ENCODE results near the gene INPP5A.

The INPP5A gene

GRCh38 chr10:132774902-132775863 lies 237.6 kb downstream of the INPP5A start:
- Histone ChIP-seq H3K36me3 (replicated peaks in 1 of 2; ENCODE audit: control insufficient read depth in 2 of 2, insufficient read depth in 2 of 2, low read length in 2 of 2) (no peaks in the 10 kb centered on the region), H3K9me3 (replicated peaks in 1 of 2; ENCODE audit: control insufficient read depth in 2 of 2, insufficient read depth in 1 of 2, low read depth in 1 of 2, low read length in 2 of 2) (peaks cover 0 to under 1% of the 10 kb centered on the region in 2 donors), H3K14ac (ENCODE audit: low read length) (no peak overlapping the region), H3K18ac (ENCODE audit: low read length) (peak overlapping the region; percentile 70), H2BK120ac (ENCODE audit: low read depth, low read length) (no peak overlapping the region), H3K27ac (replicated peaks; ENCODE audit: low read length) (no peak overlapping the region), H2AK5ac (ENCODE audit: low read depth, low read length) (peak overlapping the region; percentile 86), H3K4ac (ENCODE audit: low read length) (no peak overlapping the region), H4K8ac (ENCODE audit: low read depth, low read length) (no peak overlapping the region), H2BK12ac (ENCODE audit: low read length) (peak overlapping the region; percentile 46), H2BK15ac (ENCODE audit: low read length) (no peak overlapping the region), H3K4me3 (ENCODE audit: low read length in 2 of 2) (no peak overlapping the region), H4K91ac (ENCODE audit: low read depth, low read length, poor library complexity) (no peak overlapping the region), H2AFZ (ENCODE audit: low read length) (no peak overlapping the region), H3K9ac (ENCODE audit: low read depth, low read length, poor library complexity) (no peak overlapping the region), H3K4me2 (ENCODE audit: insufficient read depth, low read length, poor library complexity, severe bottlenecking) (no peak overlapping the region), H3K23ac (ENCODE audit: low read depth, low read length, poor library complexity) (no peak overlapping the region), H3K27me3 (ENCODE audit: control insufficient read depth in 3 of 3, insufficient read depth in 3 of 3, low read depth in 1 of 3, low read length in 3 of 3) (peaks cover 0 to under 1% (median 0%) of the 10 kb centered on the region in 3 experiments), H3K79me1 (ENCODE audit: low read depth, low read length) (no peaks in the 10 kb centered on the region), H2BK5ac (ENCODE audit: low read length) (no peak overlapping the region), H3K4me1 (ENCODE audit: control insufficient read depth in 2 of 2, insufficient read depth in 1 of 2, low read depth in 1 of 2, low read length in 2 of 2) (peaks cover 0 to 4% of the 10 kb centered on the region in 2 donors)
- no CpG with 5 or more reads among the region's 22 CpGs for WGBS, 2 donors (ENCODE audit: extremely low coverage in 2 of 2, insufficient read length in 2 of 2, insufficient replicate concordance in 1 of 2)
- no peak for DNase-seq (ENCODE audit: low spot score)

GRCh38 chr10:132776186-132776585 lies 238.6 kb downstream of the INPP5A start:
- Histone ChIP-seq H3K9me3 (replicated peaks in 1 of 2; ENCODE audit: control insufficient read depth in 2 of 2, insufficient read depth in 1 of 2, low read depth in 1 of 2, low read length in 2 of 2) (no peaks in the 10 kb centered on the region), H2AFZ (ENCODE audit: low read length) (no peak overlapping the region), H3K4me3 (ENCODE audit: low read length in 2 of 2) (no peak overlapping the region), H3K36me3 (replicated peaks in 1 of 2; ENCODE audit: control insufficient read depth in 2 of 2, insufficient read depth in 2 of 2, low read length in 2 of 2) (no peaks in the 10 kb centered on the region), H3K79me1 (ENCODE audit: low read depth, low read length) (no peaks in the 10 kb centered on the region), H3K14ac (ENCODE audit: low read length) (peak overlapping the region; percentile 56), H3K9ac (ENCODE audit: low read depth, low read length, poor library complexity) (no peak overlapping the region), H2BK15ac (ENCODE audit: low read length) (no peak overlapping the region), H3K4ac (ENCODE audit: low read length) (no peak overlapping the region), H3K18ac (ENCODE audit: low read length) (no peak overlapping the region), H2BK120ac (ENCODE audit: low read depth, low read length) (no peak overlapping the region), H3K27me3 (ENCODE audit: control insufficient read depth in 3 of 3, insufficient read depth in 3 of 3, low read depth in 1 of 3, low read length in 3 of 3) (peaks cover 0 to 2% (median 0%) of the 10 kb centered on the region in 3 experiments), H3K4me1 (ENCODE audit: control insufficient read depth in 2 of 2, insufficient read depth in 1 of 2, low read depth in 1 of 2, low read length in 2 of 2) (peaks cover 0 to 4% of the 10 kb centered on the region in 2 donors), H3K23ac (ENCODE audit: low read depth, low read length, poor library complexity) (no peak overlapping the region), H4K91ac (ENCODE audit: low read depth, low read length, poor library complexity) (no peak overlapping the region), H3K4me2 (ENCODE audit: insufficient read depth, low read length, poor library complexity, severe bottlenecking) (peak overlapping the region; percentile 11), H2BK12ac (ENCODE audit: low read length) (peak overlapping the region; percentile 46), H4K8ac (ENCODE audit: low read depth, low read length) (no peak overlapping the region), H2AK5ac (ENCODE audit: low read depth, low read length) (no peak overlapping the region), H3K27ac (replicated peaks; ENCODE audit: low read length) (no peak overlapping the region), H2BK5ac (ENCODE audit: low read length) (no peak overlapping the region)
- no peak for DNase-seq (ENCODE audit: low spot score)
- WGBS, 2 donors (ENCODE audit: extremely low coverage in 2 of 2, insufficient read length in 2 of 2, insufficient replicate concordance in 1 of 2): no CpG with 5 or more reads among the region's 18 CpGs

GRCh38 chr10:132776821-132777220 lies 239.2 kb downstream of the INPP5A start:
- H3K27me3 ChIP-seq (ENCODE audit: control insufficient read depth in 3 of 3, insufficient read depth in 3 of 3, low read depth in 1 of 3, low read length in 3 of 3): peaks cover 0 to 8% (median 0%) of the 10 kb centered on the region in 3 experiments
- no CpG with 5 or more reads among the region's 18 CpGs for WGBS, 2 donors (ENCODE audit: extremely low coverage in 2 of 2, insufficient read length in 2 of 2, insufficient replicate concordance in 1 of 2)

GRCh38 chr10:132777441-132777840 lies 239.9 kb downstream of the INPP5A start:
- Histone ChIP-seq H3K4me1 (ENCODE audit: control insufficient read depth in 2 of 2, insufficient read depth in 1 of 2, low read depth in 1 of 2, low read length in 2 of 2) (peaks cover 0 to 4% of the 10 kb centered on the region in 2 donors), H3K27me3 (ENCODE audit: control insufficient read depth in 3 of 3, insufficient read depth in 3 of 3, low read depth in 1 of 3, low read length in 3 of 3) (peaks cover 0 to 13% (median 0%) of the 10 kb centered on the region in 3 experiments), H3K4me3 (ENCODE audit: low read length in 2 of 2) (no peak overlapping the region), H3K9me3 (replicated peaks in 1 of 2; ENCODE audit: control insufficient read depth in 2 of 2, insufficient read depth in 1 of 2, low read depth in 1 of 2, low read length in 2 of 2) (no peaks in the 10 kb centered on the region), H4K91ac (ENCODE audit: low read depth, low read length, poor library complexity) (no peak overlapping the region), H2AK5ac (ENCODE audit: low read depth, low read length) (no peak overlapping the region), H3K14ac (ENCODE audit: low read length) (no peak overlapping the region), H3K18ac (ENCODE audit: low read length) (peak overlapping the region; percentile 38), H3K4ac (ENCODE audit: low read length) (no peak overlapping the region), H3K27ac (replicated peaks; ENCODE audit: low read length) (no peak overlapping the region), H3K79me1 (ENCODE audit: low read depth, low read length) (no peaks in the 10 kb centered on the region), H3K4me2 (ENCODE audit: insufficient read depth, low read length, poor library complexity, severe bottlenecking) (no peak overlapping the region), H4K8ac (ENCODE audit: low read depth, low read length) (no peak overlapping the region), H3K9ac (ENCODE audit: low read depth, low read length, poor library complexity) (no peak overlapping the region), H2BK15ac (ENCODE audit: low read length) (no peak overlapping the region), H3K36me3 (replicated peaks in 1 of 2; ENCODE audit: control insufficient read depth in 2 of 2, insufficient read depth in 2 of 2, low read length in 2 of 2) (peaks cover 0 to 8% of the 10 kb centered on the region in 2 donors), H2BK5ac (ENCODE audit: low read length) (no peak overlapping the region), H2BK12ac (ENCODE audit: low read length) (no peak overlapping the region), H2BK120ac (ENCODE audit: low read depth, low read length) (no peak overlapping the region), H2AFZ (ENCODE audit: low read length) (no peak overlapping the region), H3K23ac (ENCODE audit: low read depth, low read length, poor library complexity) (no peak overlapping the region)
- DNase-seq (ENCODE audit: low spot score): no peak
- no CpG with 5 or more reads among the region's 14 CpGs for WGBS, 2 donors (ENCODE audit: extremely low coverage in 2 of 2, insufficient read length in 2 of 2, insufficient replicate concordance in 1 of 2)

More at GRCh38 chr10:132776821-132777220, 239.2 kb downstream of the INPP5A start:
- H4K91ac ChIP-seq (ENCODE audit: low read depth, low read length, poor library complexity): no peak overlapping the region
- no peak overlapping the region for H2AK5ac ChIP-seq (ENCODE audit: low read depth, low read length)
- no peak overlapping the region for H4K8ac ChIP-seq (ENCODE audit: low read depth, low read length)
- H3K36me3 ChIP-seq (replicated peaks in 1 of 2; ENCODE audit: control insufficient read depth in 2 of 2, insufficient read depth in 2 of 2, low read length in 2 of 2): peaks cover 0 to 3% of the 10 kb centered on the region in 2 donors
- H3K79me1 ChIP-seq (ENCODE audit: low read depth, low read length): no peaks in the 10 kb centered on the region
- no peak overlapping the region for H2BK15ac ChIP-seq (ENCODE audit: low read length)
- no peak overlapping the region for H2BK120ac ChIP-seq (ENCODE audit: low read depth, low read length)
- H3K4me1 ChIP-seq (ENCODE audit: control insufficient read depth in 2 of 2, insufficient read depth in 1 of 2, low read depth in 1 of 2, low read length in 2 of 2): peaks cover 0 to 4% of the 10 kb centered on the region in 2 donors
- no peak for DNase-seq (ENCODE audit: low spot score)
- H3K4ac ChIP-seq (ENCODE audit: low read length): no peak overlapping the region
- peak overlapping the region; percentile 73 for H3K23ac ChIP-seq (ENCODE audit: low read depth, low read length, poor library complexity)
- peak overlapping the region; percentile 38 for H3K14ac ChIP-seq (ENCODE audit: low read length)
- peak overlapping the region; percentile 28 for H3K18ac ChIP-seq (ENCODE audit: low read length)
- H3K4me3 ChIP-seq (ENCODE audit: low read length in 2 of 2): no peak overlapping the region
- peak overlapping the region; percentile 58 for H2BK12ac ChIP-seq (ENCODE audit: low read length)
- no peaks in the 10 kb centered on the region for H3K9me3 ChIP-seq (replicated peaks in 1 of 2; ENCODE audit: control insufficient read depth in 2 of 2, insufficient read depth in 1 of 2, low read depth in 1 of 2, low read length in 2 of 2)
- no peak overlapping the region for H3K4me2 ChIP-seq (ENCODE audit: insufficient read depth, low read length, poor library complexity, severe bottlenecking)
- no peak overlapping the region for H2BK5ac ChIP-seq (ENCODE audit: low read length)
- H3K9ac ChIP-seq (ENCODE audit: low read depth, low read length, poor library complexity): no peak overlapping the region
- H2AFZ ChIP-seq (ENCODE audit: low read length): no peak overlapping the region
- H3K27ac ChIP-seq (replicated peaks; ENCODE audit: low read length): no peak overlapping the region

Measured in neuronal stem cell (in vitro differentiated cells).